T47D (cell line): Measurements from ENCODE around the gene SSBP2.

Source experiments
- DNase-seq, 2 experiments: peaks; one replicate each; pipeline versions ENCODE4 v3.0.0 to v3.0.0-alpha.2; 2011 to 2012; ENCODE audit warnings: low read depth in 1 of 2, low spot score in 1 of 2
- JUND ChIP-seq: IDR thresholded peaks from 2 replicates; pipeline ENCODE4 v1.6.1; 2012; ENCODE audit warnings: low read depth
- in situ Hi-C: cut with HindIII; loops from 2 replicates; pipeline ENCODE4 v1.10.0; 2016; ENCODE audit warnings: low sequenced_read_pairs, low pct_unique_long_range_greater_than_20kb

The SSBP2 gene

GRCh38 chr5:81751009-81751835, at the start of gene SSBP2:
TSS of gene SSBP2 (minus strand) at chr5:81751097. CDS start at chr5:81751042, 55 bp downstream.
- peak; percentile 81 for TF ChIP-seq JUND
- DNase-seq: peak; percentile 97 to 100
- in situ Hi-C loops: no loop called here

DNA sequence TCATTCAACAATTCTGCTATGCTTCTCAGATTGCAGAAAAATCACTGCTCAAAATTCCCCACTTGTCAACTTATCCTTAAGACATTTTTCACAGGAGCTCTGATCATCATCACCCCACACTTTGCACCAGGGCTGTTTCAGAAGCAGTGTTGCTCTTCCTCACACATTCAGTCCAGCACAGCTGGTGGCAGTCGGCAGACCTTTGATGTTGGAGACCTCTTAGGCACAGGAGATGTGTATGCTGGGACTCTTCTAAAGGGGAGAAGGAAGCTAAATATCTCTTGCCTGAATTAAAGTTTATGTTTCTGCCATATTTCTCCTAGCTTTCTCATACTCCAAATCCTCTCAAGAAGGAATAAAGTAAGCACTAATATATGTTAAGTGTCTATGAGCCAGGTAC, 44.8 kb upstream of the SSBP2 start:
- DNase-seq: no peak
- TF ChIP-seq JUND: no peak
- in situ Hi-C loops: no loop called here

DNA sequence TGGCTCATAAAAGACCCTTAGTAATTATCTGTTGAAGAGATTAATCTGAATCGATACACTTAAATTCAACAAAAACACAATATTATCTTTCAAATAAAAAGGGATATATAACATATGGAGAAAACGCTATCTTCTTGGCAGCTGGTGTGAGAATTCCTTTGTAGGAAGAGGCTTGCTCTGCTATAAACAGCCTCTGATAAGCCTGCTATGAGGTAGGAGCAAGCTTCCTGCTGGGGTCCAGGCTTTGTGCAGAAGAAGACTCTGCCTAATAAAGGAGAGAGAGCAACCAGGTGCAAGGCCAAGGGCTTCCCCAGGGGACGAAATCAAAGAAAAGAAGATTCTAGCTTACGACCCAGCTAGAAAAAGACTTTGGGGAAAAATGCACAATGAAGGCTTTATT, 43.3 kb upstream of the SSBP2 start:
- DNase-seq: no peak
- in situ Hi-C loops: no loop called here
- TF ChIP-seq JUND: no peak

GRCh38 chr5:81790336-81790735, 39.4 kb upstream of the SSBP2 start:
- TF ChIP-seq JUND: no peak
- no peak for DNase-seq
- in situ Hi-C loops: no loop called here

- DNase-seq: no peak
- TF ChIP-seq JUND: no peak
- in situ Hi-C loops: no loop called here
Measured at GRCh38 chr5:81789033-81789432, 38.1 kb upstream of the SSBP2 start.

DNA sequence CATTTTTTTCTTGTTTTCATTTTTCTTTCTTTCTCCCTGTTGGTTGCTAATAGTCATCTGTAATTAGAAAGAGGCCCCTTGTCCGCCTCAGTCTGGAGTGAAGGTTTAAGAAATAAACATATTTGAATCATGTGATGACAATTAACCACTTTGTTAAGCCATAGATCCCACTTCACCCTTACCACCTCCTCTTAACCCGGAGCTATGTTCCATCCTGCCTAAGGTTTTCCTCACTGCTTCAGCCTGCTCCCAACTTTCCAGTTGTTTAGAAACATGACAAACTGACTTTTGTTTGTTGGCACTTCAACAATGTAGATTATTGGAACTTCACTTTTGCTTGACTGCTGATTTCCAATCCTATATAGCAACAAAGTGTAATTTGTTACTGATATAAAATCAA, 37.4 kb upstream of the SSBP2 start:
- DNase-seq: no peak
- TF ChIP-seq JUND: no peak
- in situ Hi-C loops: no loop called here

- in situ Hi-C loops: no loop called here
- TF ChIP-seq JUND: no peak
- DNase-seq: peak in 1 of 2 experiments; percentile 59
Measured at GRCh38 chr5:81787474-81788242, 36.8 kb upstream of the SSBP2 start.

GRCh38 chr5:81786991-81787390, 36.1 kb upstream of the SSBP2 start:
- in situ Hi-C loops: no loop called here
- no peak for DNase-seq
- TF ChIP-seq JUND: no peak

DNA sequence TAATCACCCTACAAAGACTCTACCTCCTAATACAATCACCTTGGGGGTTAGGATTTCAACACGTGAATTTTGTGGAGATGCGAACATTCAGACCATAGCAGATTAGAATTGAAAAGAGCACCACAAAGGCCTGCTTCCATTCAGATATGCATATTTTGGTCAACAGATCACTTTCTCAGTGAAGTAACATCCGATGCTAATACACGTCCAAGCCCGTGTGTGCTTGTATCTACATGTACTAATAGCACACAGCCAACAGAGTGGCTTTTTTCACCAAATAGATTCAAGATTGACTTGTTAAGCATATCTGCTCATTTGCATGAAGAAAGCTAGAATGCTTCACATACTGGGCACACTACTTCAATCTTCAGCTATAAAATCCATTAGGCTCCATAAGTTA, 35.6 kb upstream of the SSBP2 start:
- in situ Hi-C loops: no loop called here
- TF ChIP-seq JUND: no peak
- DNase-seq: no peak

- in situ Hi-C loops: no loop called here
- no peak for TF ChIP-seq JUND
- peak in 1 of 2 experiments; percentile 56 for DNase-seq
Measured at GRCh38 chr5:81785322-81785721, 34.4 kb upstream of the SSBP2 start.

DNA sequence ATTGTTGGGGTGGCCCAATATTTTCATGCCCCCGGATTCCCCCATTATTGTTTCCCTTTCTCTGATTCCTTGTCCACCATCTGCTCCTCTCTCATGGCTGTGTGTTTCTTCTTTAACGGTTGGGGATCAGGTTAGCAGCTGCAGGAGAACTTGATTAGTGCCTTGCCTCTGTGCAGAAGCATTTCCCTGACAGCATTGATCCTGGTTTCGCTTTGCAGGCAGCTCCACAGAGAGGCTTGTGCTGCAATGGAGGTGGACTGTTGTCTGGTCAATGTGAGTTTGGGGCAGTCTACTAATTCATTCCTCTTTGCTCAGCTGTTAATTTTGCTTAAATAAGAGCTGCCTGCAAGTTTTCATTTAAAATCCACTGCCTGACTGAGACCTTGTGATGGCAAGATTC, 32.5 kb upstream of the SSBP2 start:
- in situ Hi-C loops: no loop called here
- TF ChIP-seq JUND: no peak
- DNase-seq: no peak

DNA sequence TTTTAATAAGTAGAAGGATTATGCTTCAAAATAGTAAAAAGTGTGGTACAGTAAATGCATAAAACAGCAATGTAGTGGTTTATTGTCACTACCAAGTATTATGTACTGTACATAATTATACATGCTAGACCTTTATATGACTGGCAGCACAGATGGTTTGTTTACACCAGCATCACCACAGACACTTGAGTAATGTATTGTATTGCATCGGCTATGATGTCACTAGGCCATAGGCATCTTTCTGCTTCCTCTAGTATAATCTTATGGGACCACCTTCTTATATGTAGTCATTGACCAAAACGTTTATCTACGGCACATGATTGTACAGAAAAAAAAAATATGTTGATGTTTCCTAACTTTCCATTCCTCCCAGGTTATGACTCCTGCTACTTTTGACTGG, 31.9 kb upstream of the SSBP2 start:
- in situ Hi-C loops: no loop called here
- DNase-seq: no peak
- no peak for TF ChIP-seq JUND

GRCh38 chr5:81779916-81780266, 29.0 kb upstream of the SSBP2 start:
- no peak for TF ChIP-seq JUND
- DNase-seq: no peak
- in situ Hi-C loops: no loop called here
